Right cardiac atrium (tissue), 5 donors: ENCODE measurements around the gene PRKAA1. TPM values are rescaled to one million over a fixed set of nuclear protein-coding genes. Genes with fewer than 3 reads are reported as not detected.
"Not testable (repeated sequence)": the region's sequence is repeated elsewhere in the genome, so short reads cannot be mapped to it uniquely, and the experiment has no call there.

Source experiments
- ATAC-seq, 2 donors: fragments of 200-7000 bp; cut with Tn5 transposase; one replicate each; pipeline versions ENCODE4 v1.8.0 to v1.9.1; 2020; ENCODE audit warnings: moderate library complexity in 2 of 2, mild to moderate bottlenecking in 1 of 2
- DNase-seq, 3 donors: peaks; one replicate each; pipeline ENCODE4 v3.0.0-alpha.2; 2020
- H3K27ac ChIP-seq: one replicate; pipeline ENCODE4 v1.5.1; 2013; ENCODE audit warnings: mild to moderate bottlenecking, low read length, control low read depth, moderate library complexity
- H3K27me3 ChIP-seq: one replicate; pipeline ENCODE4 v1.6.1; 2013; ENCODE audit not compliant: control insufficient read depth, insufficient read depth
- H3K4me1 ChIP-seq: one replicate; pipeline ENCODE4 v1.6.1; 2013; ENCODE audit warnings: low read length; ENCODE audit not compliant: control insufficient read depth, insufficient read depth
- H3K4me3 ChIP-seq: one replicate; pipeline ENCODE4 v1.5.1; 2013; ENCODE audit warnings: low read length, control low read depth
- H3K9me3 ChIP-seq: one replicate; pipeline ENCODE4 v1.6.1; 2013; ENCODE audit warnings: low read length; ENCODE audit not compliant: control insufficient read depth
- WGBS: extraction: QIAGEN DNeasy Blood & Tissue Kit; methylation state at CpG from one replicate; pipeline ENCODE4 v1.1.7; 2013; 5-methylcytosine and 5-hydroxymethylcytosine counted together
- intact Hi-C, 4 donors: fragments of 100-400 bp; cut with DNase I; formaldehyde crosslinking; loops; one replicate each; pipeline versions ENCODE4 v1.11.0 to v1.14.0; 2022 to 2023
- polyA plus RNA-seq: library from polyadenylated mRNA; stranded (reverse); fragments of 200-250 nt; gene quantifications from one replicate; pipeline ENCODE4 v1.2.3, GENCODE V29; 2013
- total RNA-seq, 4 donors: library from RNA; stranded (reverse); fragmentation: NEBNext Ultra II Directional; extraction: Animal tissue kit (Norgen Biotek cat#: 25700); gene quantifications; one replicate each; pipeline ENCODE4 v1.2.1, GENCODE V29; 2021
- donor health status: healthy with polysubstance abuse.
- donor health status: DM: no; HTN: yes; CAD: no.
- donor health status: DM: no; HTN: no; CAD: no.
- donor health status: DM: no; HTN: yes; CAD: no; lungs with severe emphysema.
- donor health status: DM: yes; HTN: yes; CAD: no.

Gene PRKAA1
- total and polyA plus RNA-seq, 5 donors, result 16.9 to 50.9 (median 42.7) TPM

DNA sequence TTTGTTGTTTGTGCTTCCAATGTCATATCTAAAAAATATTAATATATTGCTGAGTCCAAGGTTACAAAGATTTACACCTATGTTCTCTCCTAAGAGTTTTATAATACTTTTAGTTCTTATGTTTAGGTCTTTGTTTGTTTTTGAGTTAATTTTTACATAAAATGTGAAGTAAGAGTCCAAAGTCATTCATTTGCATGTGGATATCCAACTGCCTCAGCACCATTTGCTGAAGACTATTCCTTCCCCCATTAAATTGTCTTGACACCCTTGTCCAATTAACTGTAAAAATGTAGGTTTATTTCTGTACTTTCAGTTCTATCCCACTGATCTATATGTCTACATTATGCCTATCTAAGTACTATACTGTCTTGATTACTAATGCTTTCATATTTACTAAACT, 78.1 kb downstream of the PRKAA1 start:
- H3K9me3 ChIP-seq, result peaks cover 2% of the 10 kb centered on the region
- H3K4me1 ChIP-seq, result no peaks in the 10 kb centered on the region
- intact Hi-C loops, result no loop called here
- no peak overlapping the region for H3K4me3 ChIP-seq
- H3K27me3 ChIP-seq, result no peaks in the 10 kb centered on the region
- no peak overlapping the region for H3K27ac ChIP-seq
- DNase-seq (no peak), ATAC-seq (no peak)

- DNase-seq, result no peak
- H3K27ac ChIP-seq, result no peak overlapping the region
- H3K4me3 ChIP-seq, result no peak overlapping the region
- H3K27me3 ChIP-seq, result no peaks in the 10 kb centered on the region
- no peaks in the 10 kb centered on the region for H3K4me1 ChIP-seq
- H3K9me3 ChIP-seq, result peaks cover 2% of the 10 kb centered on the region
- ATAC-seq, result peak in 1 of 2 donors; percentile 36
- intact Hi-C loops, result no loop called here
These were observed 80.9 kb downstream of the PRKAA1 start for GRCh38 chr5:40717281-40717680.

GRCh38 chr5:40716590-40716989, 81.6 kb downstream of the PRKAA1 start:
- H3K4me1 ChIP-seq, result no peaks in the 10 kb centered on the region
- H3K9me3 ChIP-seq, result peaks cover 2% of the 10 kb centered on the region
- ATAC-seq (no peak), DNase-seq (no peak)
- H3K27me3 ChIP-seq, result no peaks in the 10 kb centered on the region
- no peak overlapping the region for H3K27ac ChIP-seq
- intact Hi-C loops, result no loop called here
- H3K4me3 ChIP-seq, result no peak overlapping the region
- 95% methylated on average over 2 of the region's 2 CpGs for WGBS

DNA sequence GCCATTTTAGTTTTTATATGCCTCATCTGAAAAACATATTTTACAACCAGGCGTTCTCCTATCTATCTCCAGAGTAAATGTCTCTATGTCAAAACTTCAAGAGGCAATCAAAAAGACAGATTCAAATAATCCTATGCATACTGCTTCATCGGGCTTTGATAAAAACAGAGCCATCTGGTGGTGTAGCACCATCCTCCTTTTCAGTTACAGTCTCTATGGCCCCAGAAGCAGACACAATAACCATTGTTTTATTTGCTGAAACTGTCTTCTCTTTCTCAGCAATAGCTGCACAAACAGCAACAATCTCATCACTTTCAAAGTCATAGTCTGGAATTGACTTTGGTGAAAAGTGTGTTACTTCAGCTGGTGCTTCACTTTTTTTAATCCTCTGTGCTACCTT, 82.2 kb downstream of the PRKAA1 start:
- 33% methylated on average over 2 of the region's 2 CpGs for WGBS
- Histone ChIP-seq H3K4me1 (no peaks in the 10 kb centered on the region), H3K27me3 (no peaks in the 10 kb centered on the region), H3K9me3 (peaks cover 2% of the 10 kb centered on the region), H3K27ac (no peak overlapping the region), H3K4me3 (no peak overlapping the region)
- intact Hi-C loops, result no loop called here
- no peak for DNase-seq
- no peak for ATAC-seq

DNA sequence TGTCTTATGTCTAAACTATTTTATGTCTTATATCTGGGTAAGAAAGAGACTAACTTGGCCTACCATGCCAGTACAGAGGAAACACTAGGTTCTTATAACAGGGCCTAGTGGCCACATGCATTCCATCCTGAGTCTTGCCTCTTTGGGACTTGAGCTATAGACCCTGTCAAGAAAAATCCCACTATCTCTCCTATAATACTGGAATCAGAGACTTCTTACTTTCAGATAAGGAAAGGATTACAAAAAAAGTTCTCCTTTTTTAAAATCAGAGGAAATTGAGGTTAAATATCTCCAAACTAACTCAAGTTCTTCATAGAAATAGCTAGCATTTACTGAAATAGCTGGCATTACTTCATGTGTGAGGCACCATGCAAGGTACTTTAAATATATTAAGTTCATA, 84.2 kb downstream of the PRKAA1 start:
- H3K4me3 ChIP-seq, result no peak overlapping the region
- intact Hi-C loops, result no loop called here

DNA sequence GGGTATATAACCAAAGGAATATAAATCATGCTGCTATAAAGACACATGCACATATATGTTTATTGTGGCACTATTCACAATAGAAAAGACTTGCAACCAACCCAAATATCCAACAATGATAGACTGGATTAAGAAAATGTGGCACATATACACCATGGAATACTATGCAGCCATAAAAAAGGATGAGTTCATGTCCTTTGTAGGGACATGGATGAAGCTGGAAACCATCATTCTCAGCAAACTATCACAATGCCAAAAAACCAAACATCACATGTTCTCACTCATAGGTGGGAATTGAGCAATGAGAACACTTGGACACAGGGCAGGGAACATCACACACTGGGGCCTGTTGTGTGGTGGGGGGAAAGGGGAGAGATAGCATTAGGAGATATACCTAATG, 87.6 kb downstream of the PRKAA1 start:
- intact Hi-C loops, ATAC-seq: not testable (repeated sequence)

More for the DNA sequence above, 84.2 kb downstream of the PRKAA1 start:
- no peaks in the 10 kb centered on the region for H3K27me3 ChIP-seq
- H3K4me1 ChIP-seq, result no peaks in the 10 kb centered on the region
- no peak for DNase-seq
- ATAC-seq, result no peak
- H3K9me3 ChIP-seq, result no peaks in the 10 kb centered on the region
- no peak overlapping the region for H3K27ac ChIP-seq

More for the DNA sequence above, 87.6 kb downstream of the PRKAA1 start:
- DNase-seq, H3K9me3 ChIP-seq, H3K4me3 ChIP-seq, H3K27ac ChIP-seq, H3K4me1 ChIP-seq, H3K27me3 ChIP-seq: not testable (repeated sequence)

Other genes starting within 250 kb of the PRKAA1 start
- 1 to 10 TPM; 3.0 to 4.8 (median 4.1) TPM for gene PTGER4, start 118.5 kb downstream of the PRKAA1 start, total RNA-seq
- 1.9 TPM for gene PTGER4, start 118.5 kb downstream of the PRKAA1 start, polyA plus RNA-seq
- 10 to 100 TPM; 14.9 to 17.5 (median 16.7) TPM for gene TTC33, start 42.4 kb downstream of the PRKAA1 start, total RNA-seq
- 7.2 TPM for gene TTC33, start 42.4 kb downstream of the PRKAA1 start, polyA plus RNA-seq
- gene RPL37, start 36.8 kb upstream of the PRKAA1 start, total RNA-seq, result 100 to 1,000 TPM; 583 to 782 (median 626) TPM
- 849 TPM for gene RPL37, start 36.8 kb upstream of the PRKAA1 start, polyA plus RNA-seq
- 1 to 10 TPM; 7.7 to 9.6 (median 8.5) TPM for gene CARD6, start 43.0 kb upstream of the PRKAA1 start, total RNA-seq
- gene CARD6, start 43.0 kb upstream of the PRKAA1 start, polyA plus RNA-seq, result 3.8 TPM
- 1,000 to 10,000 TPM in 1 of 4 donors, 100 to 1,000 TPM in 3; 566 to 1,240 (median 707) TPM for gene C7, start 111.1 kb upstream of the PRKAA1 start, total RNA-seq
- gene C7, start 111.1 kb upstream of the PRKAA1 start, polyA plus RNA-seq, result 518 TPM